ENCODE results near the gene PWWP2B. TPM values are rescaled to one million over a fixed set of nuclear protein-coding genes. Genes with fewer than 3 reads are reported as not detected.

The PWWP2B gene
- total and polyA plus RNA-seq, 9 of the 15 experiments (the other 6 are each of a cell fraction or from before 2014, with no cell fraction given), result 0.07 to 9.2 (median 1.6) TPM; not detected in 1

GRCh38 chr10:132420981-132421846 is 24.2 kb downstream of the PWWP2B start (continued):
- TF ChIP-seq E4F1 (CRISPR knock-in tag; IDR thresholded peaks at IDR 0.05; ENCODE audit: borderline replicate concordance) (no peak), IFI16 (CRISPR knock-in tag; IDR thresholded peaks at IDR 0.05) (no peak), L3MBTL2 (IDR thresholded peaks at IDR 0.05) (peak; percentile 52; the same call in 1 of the 2 replicates), NR2C1 (IDR thresholded peaks at IDR 0.05) (no peak), NR2C1 (tag; IDR thresholded peaks at IDR 0.05) (no peak), ZNF780A (CRISPR knock-in tag; IDR thresholded peaks at IDR 0.05) (no peak), RBM39 (optimal IDR thresholded peaks at IDR 0.05; ENCODE audit: low read depth, low read length) (no peak), KAT7 (CRISPR knock-in tag; IDR thresholded peaks at IDR 0.05; ENCODE audit: borderline replicate concordance) (no peak), EP300 (IDR thresholded peaks at IDR 0.05; ENCODE audit: low read length) (no peak), ATF1 (CRISPR knock-in tag; IDR thresholded peaks at IDR 0.05) (no peak), ATF1 (tag; IDR thresholded peaks at IDR 0.05) (0 out of 2 replicates have a peak, but pooled peaks have one; percentile 18), ZNF77 (CRISPR knock-in tag; IDR thresholded peaks at IDR 0.05) (no peak), ARID3B (CRISPR knock-in tag; IDR thresholded peaks at IDR 0.05; ENCODE audit: borderline replicate concordance) (no peak), EZH2 (IDR thresholded peaks at IDR 0.05; ENCODE audit: borderline replicate concordance, low read depth, low read length) (no peak), FOXK1 (CRISPR knock-in tag; IDR thresholded peaks at IDR 0.05; ENCODE audit: borderline replicate concordance) (no peak), RFX1 (IDR thresholded peaks at IDR 0.05) (no peak), TBL1XR1 (IDR thresholded peaks at IDR 0.05; ENCODE audit: low read length in 2 of 2) (0 out of 4 replicates have a peak, but pooled peaks of 1 of the 2 experiments have one; percentile 22), TCF7L2 (IDR thresholded peaks at IDR 0.05; ENCODE audit: low read depth, low read length) (no peak), CCNT2 (IDR thresholded peaks at IDR 0.05; ENCODE audit: borderline replicate concordance, extremely low read depth, insufficient read length, low read depth, low read length) (no peak), MNT (conservative IDR thresholded peaks at IDR 0.05) (no peak), HCFC1 (IDR thresholded peaks at IDR 0.05; ENCODE audit: low read depth, low read length) (no peak), MTA3 (IDR thresholded peaks at IDR 0.05; ENCODE audit: borderline replicate concordance) (no peak), RNF2 (IDR thresholded peaks at IDR 0.05) (peak; percentile 63; the same call in 1 of the 2 replicates)

All from K562 (cell line).